Rectal smooth muscle tissue (tissue), 1 donor: ENCODE results near the gene NFX1.
"Not testable (repeated sequence)": the region's sequence is repeated elsewhere in the genome, so short reads cannot be mapped to it uniquely, and the experiment has no call there.

Source experiments
- H3K27ac ChIP-seq: one replicate; pipeline ENCODE4 v1.7.0; 2013; ENCODE audit warnings: low read depth, low read length, inconsistent platforms
- H3K27me3 ChIP-seq: one replicate; pipeline ENCODE4 v1.7.0; 2013; ENCODE audit warnings: low read length; ENCODE audit not compliant: control insufficient read depth, insufficient read depth
- H3K36me3 ChIP-seq: one replicate; pipeline ENCODE4 v1.7.0; 2013; ENCODE audit warnings: low read length; ENCODE audit not compliant: control insufficient read depth, insufficient read depth
- H3K4me1 ChIP-seq: one replicate; pipeline ENCODE4 v1.7.0; 2013; ENCODE audit warnings: low read length; ENCODE audit not compliant: control insufficient read depth, insufficient read depth
- H3K4me3 ChIP-seq: one replicate; pipeline ENCODE4 v1.7.0; 2013; ENCODE audit warnings: low read length
- H3K9ac ChIP-seq: one replicate; pipeline ENCODE4 v1.7.0; 2013; ENCODE audit warnings: low read length

Gene NFX1

GRCh38 chr9:33349743-33350142 is 59.4 kb downstream of the NFX1 start:
- peaks cover 24% of the 10 kb centered on the region for H3K4me1 ChIP-seq
- H3K36me3 ChIP-seq, result peaks cover 21% of the 10 kb centered on the region
- H3K27me3 ChIP-seq, result no peaks in the 10 kb centered on the region
- no peak overlapping the region for H3K4me3 ChIP-seq
- H3K9ac ChIP-seq, result no peak overlapping the region
- peak overlapping the region; percentile 74 for H3K27ac ChIP-seq

GRCh38 chr9:33350310-33350709 is 60.0 kb downstream of the NFX1 start:
- Histone ChIP-seq H3K27ac (peak overlapping the region; percentile 75), H3K9ac (no peak overlapping the region), H3K36me3 (peaks cover 21% of the 10 kb centered on the region)

GRCh38 chr9:33351547-33351946 is 61.2 kb downstream of the NFX1 start:
- Histone ChIP-seq H3K27me3 (no peaks in the 10 kb centered on the region), H3K27ac (peak overlapping the region; percentile 75), H3K4me1 (peaks cover 20% of the 10 kb centered on the region), H3K36me3 (peaks cover 11% of the 10 kb centered on the region), H3K4me3 (no peak overlapping the region), H3K9ac (no peak overlapping the region)

More at GRCh38 chr9:33350310-33350709, 60.0 kb downstream of the NFX1 start:
- no peaks in the 10 kb centered on the region for H3K27me3 ChIP-seq
- peaks cover 24% of the 10 kb centered on the region for H3K4me1 ChIP-seq
- H3K4me3 ChIP-seq, result no peak overlapping the region

GRCh38 chr9:33354651-33355211 is 64.4 kb downstream of the NFX1 start:
- Histone ChIP-seq H3K27ac (no peak overlapping the region), H3K9ac (no peak overlapping the region), H3K27me3 (no peaks in the 10 kb centered on the region), H3K4me3 (no peak overlapping the region), H3K36me3 (peaks cover 3% of the 10 kb centered on the region), H3K4me1 (peaks cover 10% of the 10 kb centered on the region)

GRCh38 chr9:33355933-33356332 is 65.6 kb downstream of the NFX1 start:
- Histone ChIP-seq H3K9ac (no peak overlapping the region), H3K27me3 (no peaks in the 10 kb centered on the region), H3K36me3 (peaks cover 3% of the 10 kb centered on the region), H3K27ac (no peak overlapping the region), H3K4me3 (no peak overlapping the region), H3K4me1 (peaks cover 3% of the 10 kb centered on the region)

- H3K4me3 ChIP-seq, H3K27me3 ChIP-seq, H3K9ac ChIP-seq, H3K4me1 ChIP-seq, H3K36me3 ChIP-seq, H3K27ac ChIP-seq: not testable (repeated sequence)
These were observed 68.3 kb downstream of the NFX1 start for GRCh38 chr9:33358641-33359040.

- Histone ChIP-seq H3K36me3 (peaks cover 15% of the 10 kb centered on the region), H3K27ac (no peak overlapping the region), H3K4me3 (no peak overlapping the region), H3K9ac (no peak overlapping the region), H3K27me3 (no peaks in the 10 kb centered on the region), H3K4me1 (no peaks in the 10 kb centered on the region)
These were observed 73.8 kb downstream of the NFX1 start for GRCh38 chr9:33364127-33364526.

- peaks cover 17% of the 10 kb centered on the region for H3K36me3 ChIP-seq
- H3K4me1 ChIP-seq, H3K27ac ChIP-seq, H3K9ac ChIP-seq, H3K4me3 ChIP-seq, H3K27me3 ChIP-seq: not testable (repeated sequence)
These were observed 74.5 kb downstream of the NFX1 start for GRCh38 chr9:33364814-33365213.

- Histone ChIP-seq H3K4me1 (no peaks in the 10 kb centered on the region), H3K27me3 (no peaks in the 10 kb centered on the region), H3K36me3 (peaks cover 29% of the 10 kb centered on the region), H3K27ac (no peak overlapping the region), H3K9ac (no peak overlapping the region), H3K4me3 (no peak overlapping the region)
These were observed 76.7 kb downstream of the NFX1 start for GRCh38 chr9:33366979-33367480.

- Histone ChIP-seq H3K27ac (no peak overlapping the region), H3K27me3 (no peaks in the 10 kb centered on the region), H3K4me1 (no peaks in the 10 kb centered on the region), H3K36me3 (peaks cover 14% of the 10 kb centered on the region), H3K4me3 (no peak overlapping the region), H3K9ac (no peak overlapping the region)
These were observed 82.6 kb downstream of the NFX1 start for GRCh38 chr9:33372900-33373299.

- Histone ChIP-seq H3K27ac (no peak overlapping the region), H3K4me3 (no peak overlapping the region), H3K36me3 (peaks cover 14% of the 10 kb centered on the region), H3K9ac (no peak overlapping the region), H3K27me3 (no peaks in the 10 kb centered on the region), H3K4me1 (no peaks in the 10 kb centered on the region)
These were observed 83.9 kb downstream of the NFX1 start for GRCh38 chr9:33374190-33374589.

- Histone ChIP-seq H3K27ac (no peak overlapping the region), H3K36me3 (peaks cover 13% of the 10 kb centered on the region), H3K27me3 (no peaks in the 10 kb centered on the region), H3K9ac (no peak overlapping the region), H3K4me1 (no peaks in the 10 kb centered on the region), H3K4me3 (peak overlapping the region; percentile 40)
These were observed 84.4 kb downstream of the NFX1 start for GRCh38 chr9:33374634-33375237.

- Histone ChIP-seq H3K4me1 (no peaks in the 10 kb centered on the region), H3K9ac (no peak overlapping the region), H3K27me3 (no peaks in the 10 kb centered on the region), H3K27ac (peak overlapping the region; percentile 63), H3K4me3 (peak overlapping the region; percentile 40), H3K36me3 (peaks cover 7% of the 10 kb centered on the region)
These were observed 85.0 kb downstream of the NFX1 start for GRCh38 chr9:33375238-33375840.
